ENCODE data around the gene MED27. TPM values are rescaled to one million over a fixed set of nuclear protein-coding genes. Genes with fewer than 3 reads are reported as not detected.

MED27 gene
- total RNA-seq, 3 donors from 2014 or later: 14.4 to 20.3 (median 15.8) TPM

DNA sequence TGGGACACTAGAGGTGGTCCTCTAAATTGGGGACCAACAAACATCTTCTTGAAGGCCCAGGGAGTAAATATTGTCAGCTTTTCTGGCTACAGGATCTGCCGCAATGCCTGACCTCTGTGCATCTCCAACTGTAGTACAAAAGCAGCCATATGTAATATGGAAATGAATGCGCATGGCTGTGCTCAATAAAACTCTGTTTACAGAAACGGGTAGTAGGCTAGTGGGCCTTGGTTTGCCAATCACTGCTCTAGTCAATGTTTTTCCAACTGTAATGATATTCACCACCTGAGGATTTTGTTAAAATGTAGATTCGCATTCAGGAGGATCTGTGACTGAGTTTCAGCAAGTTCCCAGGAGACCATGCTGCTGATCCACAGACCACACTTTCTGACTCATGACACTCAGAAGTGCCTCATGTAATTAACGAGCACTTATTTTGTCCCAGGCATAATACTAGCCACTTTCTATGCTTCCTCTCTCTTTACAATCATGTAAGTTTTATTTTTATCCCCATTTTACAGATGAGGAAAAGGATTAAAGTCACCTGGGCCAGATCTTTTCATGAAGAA, 96.9 kb downstream of the MED27 start:
- intact Hi-C loops (cut with DNase I; ENCODE audit: low total_unique reads): no loop called here
- no peaks in the 10 kb centered on the region for H3K36me3 ChIP-seq
- TF ChIP-seq, protein P1, sequence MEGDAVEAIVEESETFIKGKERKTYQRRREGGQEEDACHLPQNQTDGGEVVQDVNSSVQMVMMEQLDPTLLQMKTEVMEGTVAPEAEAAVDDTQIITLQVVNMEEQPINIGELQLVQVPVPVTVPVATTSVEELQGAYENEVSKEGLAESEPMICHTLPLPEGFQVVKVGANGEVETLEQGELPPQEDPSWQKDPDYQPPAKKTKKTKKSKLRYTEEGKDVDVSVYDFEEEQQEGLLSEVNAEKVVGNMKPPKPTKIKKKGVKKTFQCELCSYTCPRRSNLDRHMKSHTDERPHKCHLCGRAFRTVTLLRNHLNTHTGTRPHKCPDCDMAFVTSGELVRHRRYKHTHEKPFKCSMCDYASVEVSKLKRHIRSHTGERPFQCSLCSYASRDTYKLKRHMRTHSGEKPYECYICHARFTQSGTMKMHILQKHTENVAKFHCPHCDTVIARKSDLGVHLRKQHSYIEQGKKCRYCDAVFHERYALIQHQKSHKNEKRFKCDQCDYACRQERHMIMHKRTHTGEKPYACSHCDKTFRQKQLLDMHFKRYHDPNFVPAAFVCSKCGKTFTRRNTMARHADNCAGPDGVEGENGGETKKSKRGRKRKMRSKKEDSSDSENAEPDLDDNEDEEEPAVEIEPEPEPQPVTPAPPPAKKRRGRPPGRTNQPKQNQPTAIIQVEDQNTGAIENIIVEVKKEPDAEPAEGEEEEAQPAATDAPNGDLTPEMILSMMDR (IDR thresholded peaks at IDR 0.05): no peak
- TF ChIP-seq POLR2AphosphoS5 (IDR thresholded peaks at IDR 0.05): no peak
- H3K4me3 ChIP-seq: no peak overlapping the region
- no peaks in the 10 kb centered on the region for H3K9me3 ChIP-seq
- H3K27me3 ChIP-seq: no peaks in the 10 kb centered on the region
- no peak overlapping the region for H3K27ac ChIP-seq
- H3K4me1 ChIP-seq: no peaks in the 10 kb centered on the region
- DNase-seq (ENCODE audit: low spot score in 2 of 2): no peak

DNA sequence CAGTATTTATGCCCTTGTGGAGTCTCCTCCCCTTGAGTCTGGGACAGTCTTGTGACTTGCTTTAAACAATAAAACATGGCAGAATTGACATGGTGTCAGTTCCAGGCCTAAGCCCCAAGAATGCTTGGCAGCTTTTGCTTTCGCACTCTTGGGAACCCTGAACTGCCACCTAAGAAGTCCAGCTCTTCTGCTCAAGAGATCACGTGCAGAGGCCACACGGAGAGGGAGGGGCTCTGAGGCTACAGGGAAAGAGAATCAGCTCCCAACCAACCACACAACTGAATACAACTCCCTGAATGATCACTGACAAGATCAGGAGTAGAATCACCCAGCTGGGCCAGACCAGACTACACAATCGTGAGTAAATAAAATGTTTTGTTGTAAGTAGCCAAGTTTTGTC, 97.6 kb downstream of the MED27 start:
- no peaks in the 10 kb centered on the region for H3K36me3 ChIP-seq
- no peak overlapping the region for H3K27ac ChIP-seq
- TF ChIP-seq, protein P1 (IDR thresholded peaks at IDR 0.05): no peak
- TF ChIP-seq POLR2A (IDR thresholded peaks at IDR 0.05) (no peak), POLR2AphosphoS5 (IDR thresholded peaks at IDR 0.05) (no peak)
- no peaks in the 10 kb centered on the region for H3K4me1 ChIP-seq
- H3K4me3 ChIP-seq: no peak overlapping the region
- no peaks in the 10 kb centered on the region for H3K9me3 ChIP-seq
- intact Hi-C loops (cut with DNase I; ENCODE audit: low total_unique reads): no loop called here
- DNase-seq (ENCODE audit: low spot score in 2 of 2): no peak
- no peaks in the 10 kb centered on the region for H3K27me3 ChIP-seq

DNA sequence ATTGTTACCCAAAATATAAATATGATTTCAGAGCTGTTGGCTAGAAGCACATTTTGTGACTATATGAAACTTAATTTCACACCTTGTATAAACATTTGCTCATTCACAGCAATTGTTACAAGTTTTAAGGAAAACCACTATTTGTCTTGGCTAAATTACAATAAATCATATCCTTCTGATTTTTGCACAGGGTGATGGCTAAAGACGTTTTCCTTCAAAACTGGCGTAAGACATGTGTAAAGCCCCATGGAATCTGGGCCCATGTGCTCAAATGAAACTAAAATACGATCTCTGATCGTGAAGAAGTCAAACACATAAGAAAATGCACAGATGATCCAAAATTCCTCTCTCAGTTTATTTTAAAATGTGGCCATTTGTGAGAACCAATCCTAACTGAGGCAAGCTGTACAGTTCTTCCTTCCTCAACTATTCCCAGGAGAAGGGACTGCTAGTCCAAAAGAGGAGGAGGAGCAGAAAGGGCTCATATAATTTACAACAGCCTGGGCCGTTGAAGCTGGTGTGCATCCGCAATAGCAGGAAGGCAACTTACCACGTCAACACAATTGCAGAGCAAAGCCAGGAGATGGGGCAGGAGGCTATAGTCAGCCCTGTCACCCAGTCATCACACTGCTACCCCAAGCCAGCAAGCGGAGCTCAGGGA, 98.4 kb downstream of the MED27 start:
- H3K27me3 ChIP-seq: no peaks in the 10 kb centered on the region
- H3K4me1 ChIP-seq: no peaks in the 10 kb centered on the region
- no peaks in the 10 kb centered on the region for H3K36me3 ChIP-seq
- no peak for TF ChIP-seq POLR2A (IDR thresholded peaks at IDR 0.05)
- TF ChIP-seq, protein P1 (IDR thresholded peaks at IDR 0.05): no peak
- TF ChIP-seq POLR2AphosphoS5 (IDR thresholded peaks at IDR 0.05): no peak
- no peak for DNase-seq (ENCODE audit: low spot score in 2 of 2)
- no peak overlapping the region for H3K4me3 ChIP-seq
- no peak overlapping the region for H3K27ac ChIP-seq
- intact Hi-C loops (cut with DNase I; ENCODE audit: low total_unique reads): no loop called here
- H3K9me3 ChIP-seq: no peaks in the 10 kb centered on the region

DNA sequence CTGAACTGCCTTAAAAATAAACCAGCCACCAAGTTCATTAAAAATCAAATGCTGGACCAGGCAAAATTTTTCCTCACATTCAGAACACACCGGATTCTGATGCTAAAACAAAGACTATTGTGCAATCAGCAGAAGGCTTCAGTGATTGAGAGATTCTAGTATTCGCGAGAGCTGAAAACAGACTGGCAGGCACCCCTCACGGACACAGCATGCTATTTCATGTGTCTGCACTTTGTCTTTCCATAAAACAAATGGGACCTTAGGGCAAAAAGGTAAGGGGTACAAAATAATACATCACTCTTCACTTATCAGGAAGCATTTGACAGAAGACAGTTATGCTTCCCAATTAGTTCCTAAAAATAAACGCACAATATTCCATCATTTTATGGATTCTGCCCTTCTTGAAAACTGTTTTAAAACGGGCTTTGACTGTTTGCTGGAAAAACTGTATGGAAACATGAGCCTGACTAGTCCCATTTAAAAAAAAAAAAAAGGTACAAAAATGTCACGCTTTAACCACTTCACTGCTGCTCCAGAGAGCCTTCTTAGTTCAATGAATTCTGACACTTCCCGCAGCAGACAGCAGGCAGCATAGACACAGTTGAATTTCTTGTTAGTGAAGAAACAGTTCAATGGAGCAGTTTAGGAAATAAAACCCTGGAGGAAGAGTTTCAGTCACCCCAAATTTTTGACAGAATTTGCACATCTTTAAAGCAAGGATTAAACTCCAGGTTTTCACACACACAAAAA, 99.2 kb downstream of the MED27 start:
- intact Hi-C loops (cut with DNase I; ENCODE audit: low total_unique reads): no loop called here
- TF ChIP-seq POLR2A (IDR thresholded peaks at IDR 0.05) (no peak), POLR2AphosphoS5 (IDR thresholded peaks at IDR 0.05) (no peak)
- TF ChIP-seq, protein P1 (IDR thresholded peaks at IDR 0.05): no peak

More for the DNA sequence above, 99.2 kb downstream of the MED27 start:
- no peaks in the 10 kb centered on the region for H3K4me1 ChIP-seq
- no peaks in the 10 kb centered on the region for H3K36me3 ChIP-seq
- no peak for DNase-seq (ENCODE audit: low spot score in 2 of 2)
- H3K27me3 ChIP-seq: no peaks in the 10 kb centered on the region
- no peaks in the 10 kb centered on the region for H3K9me3 ChIP-seq
- H3K4me3 ChIP-seq: no peak overlapping the region
- H3K27ac ChIP-seq: no peak overlapping the region
